GM18526 (cell line): ENCODE measurements around the gene KIAA0586.

ENCODE experiments used
- POLR2A ChIP-seq: IDR thresholded peaks from 3 replicates; pipeline ENCODE4 v1.6.1; 2011; ENCODE audit not compliant: insufficient read length; ENCODE audit errors: extremely low read depth

KIAA0586 gene

GRCh38 chr14:58563978-58564377 lies 136.5 kb downstream of the KIAA0586 start:
- no peak for TF ChIP-seq POLR2A

- no peak for TF ChIP-seq POLR2A
Observed at GRCh38 chr14:58565832-58566231, 138.3 kb downstream of the KIAA0586 start.

GRCh38 chr14:58566979-58567378 lies 139.5 kb downstream of the KIAA0586 start:
- TF ChIP-seq POLR2A, result no peak

- no peak for TF ChIP-seq POLR2A
Observed at GRCh38 chr14:58568322-58568721, 140.8 kb downstream of the KIAA0586 start.

- TF ChIP-seq POLR2A, result no peak
Observed at GRCh38 chr14:58571256-58571655, 143.7 kb downstream of the KIAA0586 start.

GRCh38 chr14:58571769-58572472 lies 144.4 kb downstream of the KIAA0586 start:
- TF ChIP-seq POLR2A, result no peak

GRCh38 chr14:58572473-58572853 lies 144.9 kb downstream of the KIAA0586 start:
- no peak for TF ChIP-seq POLR2A

GRCh38 chr14:58572863-58573262 lies 145.3 kb downstream of the KIAA0586 start:
- TF ChIP-seq POLR2A, result no peak

- TF ChIP-seq POLR2A, result no peak
Observed at GRCh38 chr14:58574623-58575022, 147.1 kb downstream of the KIAA0586 start.

GRCh38 chr14:58575956-58576355 lies 148.4 kb downstream of the KIAA0586 start:
- TF ChIP-seq POLR2A, result no peak

- TF ChIP-seq POLR2A, result no peak
Observed at GRCh38 chr14:58584383-58584782, 156.9 kb downstream of the KIAA0586 start.

- TF ChIP-seq POLR2A, result no peak
Observed at GRCh38 chr14:58587271-58587670, 159.8 kb downstream of the KIAA0586 start.

- no peak for TF ChIP-seq POLR2A
Observed at GRCh38 chr14:58593977-58594376, 166.5 kb downstream of the KIAA0586 start.

- TF ChIP-seq POLR2A, result no peak
Observed at GRCh38 chr14:58597041-58597440, 169.5 kb downstream of the KIAA0586 start.

GRCh38 chr14:58598028-58598803 lies 170.7 kb downstream of the KIAA0586 start:
- no peak for TF ChIP-seq POLR2A

GRCh38 chr14:58598804-58599525 lies 171.4 kb downstream of the KIAA0586 start:
- no peak for TF ChIP-seq POLR2A

- TF ChIP-seq POLR2A, result no peak
Observed at GRCh38 chr14:58599707-58600106, 172.2 kb downstream of the KIAA0586 start.
